CD4-positive, alpha-beta T cell (primary cell): ENCODE results near the gene TIGD6. TPM values are rescaled to one million over a fixed set of nuclear protein-coding genes. Genes with fewer than 3 reads are reported as not detected.

Experiments used
- ATAC-seq: fragments of 200-7000 bp; cut with Tn5 transposase; one replicate; pipeline ENCODE4 v1.10.0; 2022; ENCODE audit warnings: mild to moderate bottlenecking; ENCODE audit not compliant: poor library complexity
- CTCF ChIA-PET: fragments of 350-600 bp; sonication (Branson Sonifier 250); formaldehyde crosslinking; loops from one replicate; lab custom pipeline; 2021; ENCODE audit warnings: antibody characterized with exemption, inconsistent platforms; lab: Charles Lee
- POLR2A ChIA-PET: fragments of 350-600 bp; sonication (Branson Sonifier 250); formaldehyde crosslinking; loops from one replicate; lab custom pipeline; 2021; ENCODE audit warnings: antibody characterized with exemption, inconsistent platforms; lab: Charles Lee
- DNase-seq, 14 experiments: peaks; one replicate each; pipeline ENCODE4 v3.0.0-alpha.2; 2013 to 2020; ENCODE audit warnings: mixed read lengths in 2 of 14
- H3K27ac ChIP-seq, 2 donors: one replicate each; pipeline versions ENCODE4 v1.5.1 to v1.7.0; 2013; ENCODE audit warnings: low read length in 2 of 2, low read depth in 1 of 2, mild to moderate bottlenecking in 1 of 2
- H3K27me3 ChIP-seq, 2 experiments: 1 replicate in 1 of 2; 2 replicates in 1 of 2; pipeline versions ENCODE4 v1.6.1 to v1.7.0; 2013; ENCODE audit warnings: low read length in 2 of 2, control low read depth in 1 of 2, mild to moderate bottlenecking in 1 of 2, moderate library complexity in 1 of 2; ENCODE audit not compliant: insufficient read depth in 2 of 2, control insufficient read depth in 1 of 2
- H3K36me3 ChIP-seq: one replicate; pipeline ENCODE4 v1.6.1; 2013; ENCODE audit warnings: low read length, control low read depth; ENCODE audit not compliant: insufficient read depth
- H3K4me1 ChIP-seq: one replicate; pipeline ENCODE4 v1.6.1; 2013; ENCODE audit warnings: low read length, control low read depth; ENCODE audit not compliant: insufficient read depth
- H3K4me3 ChIP-seq: one replicate; pipeline ENCODE4 v1.5.1; 2013; ENCODE audit warnings: mild to moderate bottlenecking, low read length, moderate library complexity
- H3K9me3 ChIP-seq, 2 experiments: 1 replicate in 1 of 2; 2 replicates in 1 of 2; pipeline versions ENCODE4 v1.6.1 to v1.7.0; 2013; ENCODE audit warnings: low read length in 2 of 2, mild to moderate bottlenecking in 2 of 2, control low read depth in 1 of 2, moderate library complexity in 1 of 2; ENCODE audit not compliant: control insufficient read depth in 1 of 2, insufficient read depth in 1 of 2
- H3K27ac Mint-ChIP-seq: one replicate; pipeline ENCODE4 v1.8.0; 2020; ENCODE audit warnings: mixed read lengths
- H3K27me3 Mint-ChIP-seq: one replicate; pipeline ENCODE4 v1.8.0; 2021; ENCODE audit warnings: mixed read lengths
- H3K36me3 Mint-ChIP-seq: one replicate; pipeline ENCODE4 v1.8.0; 2021; ENCODE audit warnings: low read depth, mixed read lengths
- H3K4me1 Mint-ChIP-seq: one replicate; pipeline ENCODE4 v1.8.0; 2021; ENCODE audit warnings: low read depth, mixed read lengths
- H3K4me3 Mint-ChIP-seq: one replicate; pipeline ENCODE4 v1.8.0; 2020; ENCODE audit warnings: mild to moderate bottlenecking, mixed read lengths
- H3K9me3 Mint-ChIP-seq: one replicate; pipeline ENCODE4 v1.8.0; 2020; ENCODE audit warnings: mixed read lengths
- intact Hi-C, 2 experiments: fragments of 100-400 bp; cut with DNase I in 1 of 2; cut with micrococcal nuclease in 1 of 2; formaldehyde crosslinking; loops; one replicate each; pipeline versions ENCODE4 v1.15.1 to v1.9.0; 2023 to 2025; cut with DNase I, micrococcal nuclease
- total RNA-seq, 174 experiments: library from RNA in 2 of 174; stranded (reverse) in 2 of 174; gene quantifications; one replicate each; pipeline ENCODE4 v1.2.3 and lab custom pipeline; 2021 to 2026
- TF ChIP-seq, protein P1 (sequence below): fragments of 200-600 bp; IDR thresholded peaks from one replicate; pipeline ENCODE4 v1.8.0; 2022; ENCODE audit warnings: antibody characterized with exemption, mild to moderate bottlenecking

Gene TIGD6
- total RNA-seq, 2 experiments from 2014 or later = 1.0 to 1.4 TPM

DNA sequence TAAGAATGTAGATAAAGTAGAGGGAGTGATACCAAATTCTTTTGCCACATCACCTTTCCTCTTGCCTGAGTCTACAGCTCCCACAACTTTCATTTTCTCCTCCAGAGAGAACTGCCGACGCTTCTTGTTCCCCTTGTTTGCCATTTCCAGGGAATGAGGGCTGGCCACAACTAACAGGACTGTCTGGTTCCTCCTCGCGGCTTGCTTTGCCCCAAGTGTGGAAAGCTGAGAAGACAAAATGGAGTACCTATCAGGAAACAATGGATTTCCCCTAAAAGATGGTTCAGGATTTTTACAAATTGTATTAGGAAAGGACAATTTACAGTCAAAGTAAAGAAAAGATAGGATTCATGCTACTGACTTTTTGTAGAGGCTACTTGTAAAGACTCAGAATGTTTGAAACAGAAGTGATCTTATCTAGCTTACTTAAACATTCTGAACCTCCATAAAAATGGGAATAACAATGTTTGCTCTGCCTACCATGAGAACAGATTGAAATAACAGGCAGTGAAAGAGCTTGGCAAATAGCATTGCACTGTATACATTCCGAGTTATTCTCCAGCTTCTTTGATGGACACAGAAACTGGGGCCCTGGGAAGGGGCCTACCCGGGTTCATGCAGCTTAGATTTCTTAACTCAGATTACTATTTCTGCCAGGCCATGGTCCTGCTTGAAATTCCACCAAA, 4.1 kb downstream of the TIGD6 start:
- ATAC-seq (no peak), DNase-seq (no peak)
- Histone ChIP-seq H3K9me3 (no peaks in the 10 kb centered on the region), H3K27ac (no peak overlapping the region), H3K27me3 (no peaks in the 10 kb centered on the region), H3K36me3 (no peaks in the 10 kb centered on the region), H3K4me1 (peaks cover 17% of the 10 kb centered on the region), H3K4me3 (no peak overlapping the region)
- TF ChIP-seq, protein P1, sequence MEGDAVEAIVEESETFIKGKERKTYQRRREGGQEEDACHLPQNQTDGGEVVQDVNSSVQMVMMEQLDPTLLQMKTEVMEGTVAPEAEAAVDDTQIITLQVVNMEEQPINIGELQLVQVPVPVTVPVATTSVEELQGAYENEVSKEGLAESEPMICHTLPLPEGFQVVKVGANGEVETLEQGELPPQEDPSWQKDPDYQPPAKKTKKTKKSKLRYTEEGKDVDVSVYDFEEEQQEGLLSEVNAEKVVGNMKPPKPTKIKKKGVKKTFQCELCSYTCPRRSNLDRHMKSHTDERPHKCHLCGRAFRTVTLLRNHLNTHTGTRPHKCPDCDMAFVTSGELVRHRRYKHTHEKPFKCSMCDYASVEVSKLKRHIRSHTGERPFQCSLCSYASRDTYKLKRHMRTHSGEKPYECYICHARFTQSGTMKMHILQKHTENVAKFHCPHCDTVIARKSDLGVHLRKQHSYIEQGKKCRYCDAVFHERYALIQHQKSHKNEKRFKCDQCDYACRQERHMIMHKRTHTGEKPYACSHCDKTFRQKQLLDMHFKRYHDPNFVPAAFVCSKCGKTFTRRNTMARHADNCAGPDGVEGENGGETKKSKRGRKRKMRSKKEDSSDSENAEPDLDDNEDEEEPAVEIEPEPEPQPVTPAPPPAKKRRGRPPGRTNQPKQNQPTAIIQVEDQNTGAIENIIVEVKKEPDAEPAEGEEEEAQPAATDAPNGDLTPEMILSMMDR = no peak
- H3K27ac Mint-ChIP-seq = peak overlapping the region; percentile 12
- H3K4me3 Mint-ChIP-seq = no peak overlapping the region
- ChIA-PET POLR2A (no interaction called here), CTCF (interaction anchor here (1.1 to 1.6 kb wide), 3 partner anchors 34 to 162 kb away, joined by 3 to 8 read pairs (median 5); no protein-coding TSS in a partner anchor)
- no peaks in the 10 kb centered on the region for H3K27me3 Mint-ChIP-seq
- H3K9me3 Mint-ChIP-seq = no peaks in the 10 kb centered on the region
- intact Hi-C loops = loop anchor here in 1 of 2 experiments (5.0 to 10.0 kb wide), 3 partner anchors 358 to 1612 kb away; partner anchors contain the start of genes FBXO38 and TCOF1
- peaks cover 18% of the 10 kb centered on the region for H3K4me1 Mint-ChIP-seq
- H3K36me3 Mint-ChIP-seq = peaks cover 17% of the 10 kb centered on the region

DNA sequence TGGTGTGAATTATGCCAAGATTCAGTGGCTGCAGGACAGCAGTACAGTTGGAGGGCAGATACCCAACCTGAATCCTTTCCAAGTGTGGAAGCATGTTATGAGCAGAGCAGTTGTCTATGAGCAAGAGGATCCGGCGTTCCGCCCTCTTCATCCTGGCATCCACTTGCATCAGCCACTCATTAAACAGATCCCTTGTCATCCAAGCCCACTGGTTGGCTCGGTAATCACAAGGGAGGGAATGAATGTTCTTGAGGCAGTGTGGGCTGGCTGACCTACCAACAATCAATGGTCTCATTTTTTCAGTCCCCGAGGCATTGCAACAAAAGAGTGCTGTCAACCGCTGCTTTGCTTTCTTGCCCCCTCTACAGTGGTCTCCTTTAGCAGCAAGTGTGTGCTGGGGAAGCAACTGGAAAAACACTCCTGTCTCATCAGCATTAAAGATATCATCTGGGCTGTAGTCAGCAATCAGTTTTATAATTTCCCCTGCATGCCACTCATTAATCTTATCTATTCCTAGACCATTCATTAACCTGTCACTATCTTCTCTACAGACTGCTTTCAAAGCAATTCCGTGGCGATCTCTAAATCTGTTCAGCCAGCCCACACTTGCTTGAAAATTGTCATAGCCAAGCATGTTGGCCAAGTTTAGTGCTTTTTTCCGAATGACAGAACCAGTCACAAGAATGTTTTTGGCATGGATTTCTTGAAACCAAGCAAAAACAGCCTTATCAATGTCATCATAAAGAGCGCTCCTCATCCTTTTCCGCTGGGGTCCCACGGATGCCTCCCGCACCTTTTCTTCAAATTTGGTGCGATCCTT, 4.9 kb downstream of the TIGD6 start:
- ATAC-seq = no peak
- no peak overlapping the region for H3K4me3 Mint-ChIP-seq

DNA sequence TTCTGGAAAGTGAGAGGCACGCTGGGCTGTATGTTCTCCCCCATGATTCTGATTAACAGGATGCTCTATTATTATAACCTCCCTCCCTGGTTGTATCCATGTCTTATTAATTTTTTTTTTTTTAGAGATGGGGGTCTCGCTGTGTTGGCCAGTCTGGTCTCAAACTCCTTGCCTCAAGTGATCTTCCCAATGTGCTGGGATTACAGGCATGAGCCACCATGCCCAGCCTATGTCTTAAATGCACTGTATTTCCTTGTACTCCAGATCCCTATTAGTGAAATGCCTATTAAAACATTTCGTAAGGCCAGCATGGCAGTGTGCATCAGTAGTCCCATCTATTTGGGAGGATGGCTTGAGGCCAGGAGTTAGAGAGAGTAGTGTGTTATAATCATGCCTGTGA, 7.0 kb downstream of the TIGD6 start:
- ChIA-PET POLR2A (no interaction called here), CTCF (interaction anchor here (1.7 kb wide), 1 partner anchor 159 kb away, joined by 7 read pairs; no protein-coding TSS in a partner anchor)
- Histone ChIP-seq H3K4me3 (no peak overlapping the region), H3K36me3 (no peaks in the 10 kb centered on the region), H3K27me3 (no peaks in the 10 kb centered on the region), H3K9me3 (no peaks in the 10 kb centered on the region), H3K27ac (no peak overlapping the region), H3K4me1 (no peaks in the 10 kb centered on the region)
- Mint-ChIP-seq H3K9me3 (no peaks in the 10 kb centered on the region), H3K4me3 (no peak overlapping the region), H3K27me3 (no peaks in the 10 kb centered on the region), H3K4me1 (peaks cover under 1% of the 10 kb centered on the region), H3K27ac (no peak overlapping the region), H3K36me3 (peaks cover 12% of the 10 kb centered on the region)
- DNase-seq (no peak), ATAC-seq (no peak)
- TF ChIP-seq, protein P1 = no peak
- intact Hi-C loops = loop anchor here in 1 of 2 experiments (5.0 to 10.0 kb wide), 3 partner anchors 141 to 1609 kb away; partner anchors contain the start of genes FBXO38 and TCOF1

More for the DNA sequence above, 4.9 kb downstream of the TIGD6 start:
- ChIA-PET POLR2A (no interaction called here), CTCF (interaction anchor here (1.3 to 1.6 kb wide), 2 partner anchors 36 to 161 kb away, joined by 5 to 8 read pairs; no protein-coding TSS in a partner anchor)
- Histone ChIP-seq H3K4me1 (peaks cover 12% of the 10 kb centered on the region), H3K4me3 (no peak overlapping the region), H3K27me3 (no peaks in the 10 kb centered on the region), H3K36me3 (no peaks in the 10 kb centered on the region), H3K9me3 (no peaks in the 10 kb centered on the region), H3K27ac (no peak overlapping the region)
- DNase-seq = no peak
- H3K36me3 Mint-ChIP-seq = peaks cover 17% of the 10 kb centered on the region
- no peaks in the 10 kb centered on the region for H3K9me3 Mint-ChIP-seq
- peaks cover 18% of the 10 kb centered on the region for H3K4me1 Mint-ChIP-seq
- no peaks in the 10 kb centered on the region for H3K27me3 Mint-ChIP-seq
- TF ChIP-seq, protein P1 = no peak
- intact Hi-C loops = loop anchor here in 1 of 2 experiments (5.0 to 10.0 kb wide), 3 partner anchors 359 to 1611 kb away; partner anchors contain the start of genes FBXO38 and TCOF1
- no peak overlapping the region for H3K27ac Mint-ChIP-seq
